ENCODE results near the gene TEAD4.

TEAD4 gene

DNA sequence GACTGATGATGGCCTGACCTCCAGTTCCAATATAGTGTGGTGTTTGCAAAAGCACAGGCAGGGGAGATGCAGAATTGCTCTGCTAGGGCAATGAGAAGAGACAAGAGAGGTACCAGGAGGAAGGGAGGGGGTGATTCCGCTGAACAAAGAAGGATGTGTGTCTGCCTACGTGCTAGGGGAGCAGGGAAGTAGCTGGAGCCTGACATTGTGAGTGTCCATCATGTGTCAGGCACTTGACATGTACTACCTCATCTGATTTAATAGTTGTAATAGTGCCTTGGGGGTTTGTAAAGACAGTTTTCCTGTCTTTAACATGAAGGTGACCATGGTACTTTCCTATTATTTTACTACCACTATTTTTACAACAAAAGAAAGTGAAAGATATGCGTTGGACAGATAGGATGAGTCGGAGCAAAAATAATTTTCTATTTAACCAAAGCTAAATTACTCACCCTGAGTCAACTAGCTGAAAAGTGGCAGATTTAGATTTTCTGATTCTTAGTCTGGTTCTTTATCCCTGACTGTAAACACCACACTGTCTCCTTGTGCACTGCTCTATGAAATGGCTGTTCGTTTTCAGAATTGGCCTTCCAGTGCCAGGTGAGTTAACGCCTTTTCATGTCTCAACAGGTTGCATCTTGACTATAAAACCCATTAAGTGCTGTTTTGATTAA is 33.7 kb upstream of the TEAD4 start:
- no peak overlapping the region for H3K4me3 ChIP-seq (replicated peaks; ENCODE audit: low read depth, low read length)
- H3K27me3 ChIP-seq (replicated peaks; ENCODE audit: control insufficient read depth, insufficient read depth, low read length) = no peaks in the 10 kb centered on the region
- no peak for DNase-seq (ENCODE audit: extremely low read depth, insufficient read length)
- TF ChIP-seq, protein P1, sequence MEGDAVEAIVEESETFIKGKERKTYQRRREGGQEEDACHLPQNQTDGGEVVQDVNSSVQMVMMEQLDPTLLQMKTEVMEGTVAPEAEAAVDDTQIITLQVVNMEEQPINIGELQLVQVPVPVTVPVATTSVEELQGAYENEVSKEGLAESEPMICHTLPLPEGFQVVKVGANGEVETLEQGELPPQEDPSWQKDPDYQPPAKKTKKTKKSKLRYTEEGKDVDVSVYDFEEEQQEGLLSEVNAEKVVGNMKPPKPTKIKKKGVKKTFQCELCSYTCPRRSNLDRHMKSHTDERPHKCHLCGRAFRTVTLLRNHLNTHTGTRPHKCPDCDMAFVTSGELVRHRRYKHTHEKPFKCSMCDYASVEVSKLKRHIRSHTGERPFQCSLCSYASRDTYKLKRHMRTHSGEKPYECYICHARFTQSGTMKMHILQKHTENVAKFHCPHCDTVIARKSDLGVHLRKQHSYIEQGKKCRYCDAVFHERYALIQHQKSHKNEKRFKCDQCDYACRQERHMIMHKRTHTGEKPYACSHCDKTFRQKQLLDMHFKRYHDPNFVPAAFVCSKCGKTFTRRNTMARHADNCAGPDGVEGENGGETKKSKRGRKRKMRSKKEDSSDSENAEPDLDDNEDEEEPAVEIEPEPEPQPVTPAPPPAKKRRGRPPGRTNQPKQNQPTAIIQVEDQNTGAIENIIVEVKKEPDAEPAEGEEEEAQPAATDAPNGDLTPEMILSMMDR (IDR thresholded peaks at IDR 0.05; ENCODE audit: insufficient read depth, low read length, poor library complexity, severe bottlenecking) = no peak
- H3K36me3 ChIP-seq (ENCODE audit: control insufficient read depth, insufficient read depth, low read length) = no peaks in the 10 kb centered on the region; the same call in 1 of the 2 replicates

DNA sequence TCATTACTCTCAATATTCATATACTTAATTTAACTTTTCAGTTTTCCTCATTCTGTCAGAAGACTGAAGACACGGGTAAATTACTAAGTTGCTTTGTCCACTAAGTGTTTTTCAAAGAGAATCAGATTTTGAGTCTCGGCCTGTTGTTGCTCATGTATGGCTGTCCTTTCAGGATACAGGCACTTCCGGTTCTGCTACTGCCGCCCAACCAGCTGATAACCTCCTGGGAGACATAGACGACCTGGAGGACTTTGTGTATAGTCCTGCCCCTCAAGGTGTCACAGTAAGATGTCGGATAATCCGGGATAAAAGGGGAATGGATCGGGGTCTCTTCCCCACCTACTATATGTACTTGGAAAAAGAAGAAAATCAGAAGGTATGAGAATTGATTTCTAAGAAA is 28.3 kb upstream of the TEAD4 start:
- H3K4me3 ChIP-seq (replicated peaks; ENCODE audit: low read depth, low read length) = no peak overlapping the region
- no peak for DNase-seq (ENCODE audit: extremely low read depth, insufficient read length)
- no peaks in the 10 kb centered on the region for H3K27me3 ChIP-seq (replicated peaks; ENCODE audit: control insufficient read depth, insufficient read depth, low read length)
- no peaks in the 10 kb centered on the region; the same call in 1 of the 2 replicates for H3K36me3 ChIP-seq (ENCODE audit: control insufficient read depth, insufficient read depth, low read length)
- TF ChIP-seq, protein P1 (IDR thresholded peaks at IDR 0.05; ENCODE audit: insufficient read depth, low read length, poor library complexity, severe bottlenecking) = no peak

DNA sequence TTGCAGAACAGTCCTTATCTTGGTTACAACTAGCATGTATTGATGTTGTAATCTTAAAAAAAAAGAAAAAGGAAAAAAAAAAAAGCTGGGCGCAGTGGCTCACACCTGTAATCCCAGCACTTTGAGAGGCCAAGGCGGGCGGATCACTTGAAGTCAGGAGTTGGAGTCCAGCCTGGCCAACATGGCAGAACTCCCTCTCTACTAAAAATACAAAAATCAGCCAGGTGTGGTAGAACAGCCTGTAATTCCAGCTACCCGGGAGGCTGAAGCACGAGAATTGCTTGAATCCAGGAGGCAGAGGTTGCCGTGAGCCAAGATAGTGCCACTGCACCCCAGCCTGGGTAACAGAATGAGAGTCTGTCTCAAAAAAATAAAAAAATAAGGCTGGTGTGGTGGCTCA is 25.6 kb upstream of the TEAD4 start:
- Histone ChIP-seq H3K4me3 (replicated peaks; ENCODE audit: low read depth, low read length) (no peak overlapping the region), H3K27me3 (replicated peaks; ENCODE audit: control insufficient read depth, insufficient read depth, low read length) (no peaks in the 10 kb centered on the region), H3K36me3 (ENCODE audit: control insufficient read depth, insufficient read depth, low read length) (no peaks in the 10 kb centered on the region)
- TF ChIP-seq, protein P1 (IDR thresholded peaks at IDR 0.05; ENCODE audit: insufficient read depth, low read length, poor library complexity, severe bottlenecking) = no peak
- no peak for DNase-seq (ENCODE audit: extremely low read depth, insufficient read length)

DNA sequence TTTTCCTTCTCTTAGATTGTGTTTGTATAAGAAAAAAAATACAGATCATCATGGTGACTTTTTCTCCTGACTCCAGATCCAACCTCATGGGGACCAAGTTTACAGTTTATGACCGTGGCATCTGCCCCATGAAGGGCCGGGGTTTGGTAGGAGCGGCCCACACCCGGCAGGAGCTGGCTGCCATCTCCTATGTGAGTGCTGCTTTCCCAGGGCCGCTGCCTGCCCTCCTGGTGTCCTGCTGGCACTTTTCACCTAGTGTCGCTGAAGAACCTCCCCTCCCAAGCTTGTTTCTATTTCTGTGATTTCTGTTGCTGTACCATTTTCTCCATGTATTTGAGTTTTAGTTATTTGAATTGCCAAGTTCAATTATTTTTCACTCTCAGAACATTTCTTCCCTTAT is 24.8 kb upstream of the TEAD4 start:
- Histone ChIP-seq H3K4me3 (replicated peaks; ENCODE audit: low read depth, low read length) (no peak overlapping the region), H3K36me3 (ENCODE audit: control insufficient read depth, insufficient read depth, low read length) (no peaks in the 10 kb centered on the region; the same call in 1 of the 2 replicates), H3K27me3 (replicated peaks; ENCODE audit: control insufficient read depth, insufficient read depth, low read length) (no peaks in the 10 kb centered on the region)
- no peak for DNase-seq (ENCODE audit: extremely low read depth, insufficient read length)
- TF ChIP-seq, protein P1 (IDR thresholded peaks at IDR 0.05; ENCODE audit: insufficient read depth, low read length, poor library complexity, severe bottlenecking) = no peak

DNA sequence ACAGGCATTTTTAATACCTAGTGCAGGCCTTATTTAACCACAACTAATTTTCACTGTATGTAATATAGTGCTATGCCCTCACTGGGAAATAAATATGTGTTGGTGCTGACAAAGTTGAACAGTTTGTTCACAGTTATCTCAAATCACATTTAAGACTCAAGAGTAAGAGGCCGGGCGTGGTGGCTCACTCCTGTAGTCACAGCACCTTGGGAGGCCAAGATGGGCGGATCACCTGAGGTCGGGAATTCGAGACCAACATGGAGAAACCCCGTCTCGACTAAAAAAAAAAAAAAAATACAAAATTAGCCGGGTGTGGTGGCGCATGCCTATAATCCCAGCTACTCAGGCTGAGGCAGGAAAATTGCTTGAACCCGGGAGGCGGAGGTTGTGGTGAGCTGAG is 22.9 kb upstream of the TEAD4 start:
- H3K36me3 ChIP-seq (ENCODE audit: control insufficient read depth, insufficient read depth, low read length) = peaks cover 2% of the 10 kb centered on the region
- no peaks in the 10 kb centered on the region for H3K27me3 ChIP-seq (replicated peaks; ENCODE audit: control insufficient read depth, insufficient read depth, low read length)
- H3K4me3 ChIP-seq (replicated peaks; ENCODE audit: low read depth, low read length) = no peak overlapping the region
- no peak for DNase-seq (ENCODE audit: extremely low read depth, insufficient read length)
- TF ChIP-seq, protein P1 (IDR thresholded peaks at IDR 0.05; ENCODE audit: insufficient read depth, low read length, poor library complexity, severe bottlenecking) = no peak

DNA sequence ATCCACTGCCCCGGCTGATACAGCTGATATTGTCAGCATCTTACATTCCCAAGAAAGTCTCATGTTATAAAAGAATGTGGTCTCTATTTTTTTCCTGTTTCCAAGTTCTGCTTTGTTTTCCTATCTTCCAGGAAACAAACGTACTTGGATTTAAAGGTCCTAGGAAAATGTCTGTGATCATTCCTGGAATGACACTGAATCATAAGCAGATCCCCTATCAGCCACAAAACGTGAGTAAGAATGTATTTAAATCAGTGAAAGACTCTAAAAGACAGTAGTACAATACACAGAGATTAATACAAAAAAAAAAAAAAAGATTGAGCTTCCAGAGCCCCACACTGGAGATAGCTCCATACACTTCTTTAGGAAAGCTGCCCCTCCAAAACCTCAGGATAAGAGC is 21.7 kb upstream of the TEAD4 start:
- H3K36me3 ChIP-seq (ENCODE audit: control insufficient read depth, insufficient read depth, low read length) = peaks cover 2% of the 10 kb centered on the region
- TF ChIP-seq, protein P1 (IDR thresholded peaks at IDR 0.05; ENCODE audit: insufficient read depth, low read length, poor library complexity, severe bottlenecking) = no peak
- no peak for DNase-seq (ENCODE audit: extremely low read depth, insufficient read length)
- no peaks in the 10 kb centered on the region for H3K27me3 ChIP-seq (replicated peaks; ENCODE audit: control insufficient read depth, insufficient read depth, low read length)
- H3K4me3 ChIP-seq (replicated peaks; ENCODE audit: low read depth, low read length) = no peak overlapping the region

Data from GM06990 (cell line).